ENCODE results near the gene C15orf39.
"Not testable (repeated sequence)": the region's sequence is repeated elsewhere in the genome, so short reads cannot be mapped to it uniquely, and the experiment has no call there.

DNA sequence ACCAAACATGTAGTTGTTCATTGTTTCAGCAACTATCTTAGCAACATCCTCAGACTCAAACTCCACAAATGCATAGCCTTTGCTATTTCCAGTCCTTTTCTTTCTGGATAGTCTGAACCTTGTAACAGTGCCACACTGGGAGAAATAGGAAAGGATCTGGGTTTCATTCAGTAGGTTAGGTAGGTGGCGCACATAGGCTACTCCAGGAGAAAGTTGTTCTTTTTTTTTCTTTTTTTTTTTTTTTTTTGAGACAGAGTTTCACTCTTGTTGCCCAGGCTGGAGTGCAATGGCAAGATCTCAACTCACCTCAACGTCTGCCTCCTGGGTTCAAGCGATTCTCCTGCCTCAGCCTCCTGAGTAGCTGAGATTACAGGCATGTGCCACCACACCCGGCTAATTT is 50.6 kb downstream of the C15orf39 start:
- not testable (repeated sequence) for TF ChIP-seq ZBTB8A (CRISPR knock-in tag; IDR thresholded peaks at IDR 0.05; ENCODE audit: borderline replicate concordance, low read depth); ZBTB3 (CRISPR knock-in tag; IDR thresholded peaks at IDR 0.05; ENCODE audit: borderline replicate concordance, low read depth); JUND (CRISPR knock-in tag; IDR thresholded peaks at IDR 0.05); STAT5B (CRISPR knock-in tag; IDR thresholded peaks at IDR 0.05); RAD21 (CRISPR knock-in tag; IDR thresholded peaks at IDR 0.05); POLR2A (IDR thresholded peaks at IDR 0.05; ENCODE audit: insufficient read depth in 1 of 2, low read depth in 2 of 2, low read length in 2 of 2); KDM1A (CRISPR knock-in tag; IDR thresholded peaks at IDR 0.05); MYC (CRISPR knock-in tag; IDR thresholded peaks at IDR 0.05; ENCODE audit: borderline replicate concordance); SETDB1 (CRISPR knock-in tag; IDR thresholded peaks at IDR 0.05; ENCODE audit: borderline replicate concordance); HES4 (CRISPR knock-in tag; IDR thresholded peaks at IDR 0.05; ENCODE audit: borderline replicate concordance)
- TF ChIP-seq, protein P1, sequence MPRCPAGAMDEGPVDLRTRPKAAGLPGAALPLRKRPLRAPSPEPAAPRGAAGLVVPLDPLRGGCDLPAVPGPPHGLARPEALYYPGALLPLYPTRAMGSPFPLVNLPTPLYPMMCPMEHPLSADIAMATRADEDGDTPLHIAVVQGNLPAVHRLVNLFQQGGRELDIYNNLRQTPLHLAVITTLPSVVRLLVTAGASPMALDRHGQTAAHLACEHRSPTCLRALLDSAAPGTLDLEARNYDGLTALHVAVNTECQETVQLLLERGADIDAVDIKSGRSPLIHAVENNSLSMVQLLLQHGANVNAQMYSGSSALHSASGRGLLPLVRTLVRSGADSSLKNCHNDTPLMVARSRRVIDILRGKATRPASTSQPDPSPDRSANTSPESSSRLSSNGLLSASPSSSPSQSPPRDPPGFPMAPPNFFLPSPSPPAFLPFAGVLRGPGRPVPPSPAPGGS (CRISPR knock-in tag; IDR thresholded peaks at IDR 0.05) = not testable (repeated sequence)
- TF ChIP-seq, protein P2, sequence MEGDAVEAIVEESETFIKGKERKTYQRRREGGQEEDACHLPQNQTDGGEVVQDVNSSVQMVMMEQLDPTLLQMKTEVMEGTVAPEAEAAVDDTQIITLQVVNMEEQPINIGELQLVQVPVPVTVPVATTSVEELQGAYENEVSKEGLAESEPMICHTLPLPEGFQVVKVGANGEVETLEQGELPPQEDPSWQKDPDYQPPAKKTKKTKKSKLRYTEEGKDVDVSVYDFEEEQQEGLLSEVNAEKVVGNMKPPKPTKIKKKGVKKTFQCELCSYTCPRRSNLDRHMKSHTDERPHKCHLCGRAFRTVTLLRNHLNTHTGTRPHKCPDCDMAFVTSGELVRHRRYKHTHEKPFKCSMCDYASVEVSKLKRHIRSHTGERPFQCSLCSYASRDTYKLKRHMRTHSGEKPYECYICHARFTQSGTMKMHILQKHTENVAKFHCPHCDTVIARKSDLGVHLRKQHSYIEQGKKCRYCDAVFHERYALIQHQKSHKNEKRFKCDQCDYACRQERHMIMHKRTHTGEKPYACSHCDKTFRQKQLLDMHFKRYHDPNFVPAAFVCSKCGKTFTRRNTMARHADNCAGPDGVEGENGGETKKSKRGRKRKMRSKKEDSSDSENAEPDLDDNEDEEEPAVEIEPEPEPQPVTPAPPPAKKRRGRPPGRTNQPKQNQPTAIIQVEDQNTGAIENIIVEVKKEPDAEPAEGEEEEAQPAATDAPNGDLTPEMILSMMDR (CRISPR knock-in tag; IDR thresholded peaks at IDR 0.05) = not testable (repeated sequence)
- TF ChIP-seq, protein P3, sequence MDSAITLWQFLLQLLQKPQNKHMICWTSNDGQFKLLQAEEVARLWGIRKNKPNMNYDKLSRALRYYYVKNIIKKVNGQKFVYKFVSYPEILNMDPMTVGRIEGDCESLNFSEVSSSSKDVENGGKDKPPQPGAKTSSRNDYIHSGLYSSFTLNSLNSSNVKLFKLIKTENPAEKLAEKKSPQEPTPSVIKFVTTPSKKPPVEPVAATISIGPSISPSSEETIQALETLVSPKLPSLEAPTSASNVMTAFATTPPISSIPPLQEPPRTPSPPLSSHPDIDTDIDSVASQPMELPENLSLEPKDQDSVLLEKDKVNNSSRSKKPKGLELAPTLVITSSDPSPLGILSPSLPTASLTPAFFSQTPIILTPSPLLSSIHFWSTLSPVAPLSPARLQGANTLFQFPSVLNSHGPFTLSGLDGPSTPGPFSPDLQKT (CRISPR knock-in tag; IDR thresholded peaks at IDR 0.05; ENCODE audit: borderline replicate concordance) = not testable (repeated sequence)

All from HepG2 (cell line).